Suprapubic skin (tissue), 3 donors: ENCODE measurements around the gene C13orf46.

ENCODE experiments used
- CTCF ChIP-seq, 2 donors: fragments of 200-600 bp in 1 of 2; fragments of 450-650 bp in 1 of 2; sonication (generic) in 1 of 2; IDR thresholded peaks; one replicate each; pipeline ENCODE4 v1.5.1; 2016 to 2019; ENCODE audit warnings: antibody characterized with exemption in 2 of 2, mild to moderate bottlenecking in 1 of 2, moderate library complexity in 1 of 2
- POLR2AphosphoS5 ChIP-seq, 3 donors: sonication (generic); formaldehyde crosslinking; IDR thresholded peaks; one replicate each; pipeline ENCODE4 v1.6.1; 2017; ENCODE audit warnings: antibody characterized with exemption in 3 of 3

DNA sequence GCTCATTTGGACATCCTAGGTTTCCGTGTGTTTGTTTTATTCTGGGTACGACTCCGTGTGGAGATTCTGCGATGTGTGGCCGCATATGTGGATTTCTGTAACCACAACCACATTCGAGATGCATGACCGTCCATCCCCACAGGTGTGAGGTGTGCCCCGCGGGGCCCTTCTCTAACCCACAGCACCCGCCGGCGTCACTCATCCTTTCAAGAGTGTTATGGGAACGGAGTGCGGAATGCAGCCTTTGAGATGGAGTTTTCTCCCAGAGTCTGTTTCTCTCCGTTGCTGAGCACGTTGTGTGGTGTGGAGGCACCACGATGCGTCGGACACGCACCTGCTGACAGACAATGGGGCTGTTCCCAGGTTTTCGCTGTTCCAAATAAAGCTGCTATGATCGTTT lies 40.0 kb downstream of the C13orf46 start:
- TF ChIP-seq CTCF (IDR thresholded peaks at IDR 0.05) = no peak
- TF ChIP-seq POLR2AphosphoS5 (IDR thresholded peaks at IDR 0.05) = no peak
